B cell (primary cell): ENCODE results near the gene NSUN2. TPM values are rescaled to one million over a fixed set of nuclear protein-coding genes. Genes with fewer than 3 reads are reported as not detected.

Source experiments
- ATAC-seq: fragments of 200-7000 bp; cut with Tn5 transposase; one replicate; pipeline ENCODE4 v1.10.0; 2021; ENCODE audit warnings: low read depth, mild to moderate bottlenecking, moderate number of reproducible peaks, moderate library complexity
- CTCF ChIA-PET: fragments of 350-600 bp; sonication (Branson Sonifier 250); formaldehyde crosslinking; loops from one replicate; lab custom pipeline; 2021; ENCODE audit warnings: antibody characterized with exemption, inconsistent platforms; lab: Charles Lee
- POLR2A ChIA-PET: fragments of 350-600 bp; sonication (Branson Sonifier 250); formaldehyde crosslinking; loops from one replicate; lab custom pipeline; 2021; ENCODE audit warnings: antibody characterized with exemption; lab: Charles Lee
- DNase-seq: peaks from one replicate; pipeline ENCODE4 v3.0.0; 2013
- H2AFZ ChIP-seq: 2 replicates; pipeline ENCODE4 v1.6.1; 2012; ENCODE audit warnings: mild to moderate bottlenecking, low read depth, low read length; ENCODE audit not compliant: insufficient read depth, poor library complexity, severe bottlenecking
- H3K27ac ChIP-seq, 2 donors: 1 replicate in 1 of 2; 2 replicates in 1 of 2; pipeline ENCODE4 v1.5.1; 2012 to 2013; ENCODE audit warnings: low read length in 2 of 2, mild to moderate bottlenecking in 2 of 2, moderate library complexity in 1 of 2
- H3K27me3 ChIP-seq, 4 experiments: fragments of 200-600 bp in 1 of 4; sonication (generic) in 1 of 4; replicated peaks in 1 of 4; 1 replicate in 2 of 4; 2 replicates in 2 of 4; pipeline versions ENCODE4 v1.6.1 to v1.7.0; 2013 to 2016; ENCODE audit warnings: low read length in 3 of 4, mild to moderate bottlenecking in 2 of 4, mixed read lengths in 1 of 4, moderate library complexity in 1 of 4; ENCODE audit not compliant: insufficient read depth in 4 of 4, control insufficient read depth in 3 of 4; ENCODE audit errors: control extremely low read depth in 1 of 4
- H3K36me3 ChIP-seq, 2 experiments: replicated peaks in 1 of 2; 1 replicate in 1 of 2; 2 replicates in 1 of 2; pipeline versions ENCODE4 v1.6.1 to v1.7.1; 2013; ENCODE audit warnings: low read length in 1 of 2; ENCODE audit not compliant: insufficient read depth in 2 of 2, control insufficient read depth in 1 of 2; ENCODE audit errors: control extremely low read depth in 1 of 2, extremely low read depth in 1 of 2
- H3K4me1 ChIP-seq, 2 donors: fragments of 200-600 bp in 1 of 2; sonication (generic) in 1 of 2; 1 replicate in 1 of 2; 2 replicates in 1 of 2; pipeline versions ENCODE4 v1.5.1 to v1.6.1; 2013 to 2017; ENCODE audit warnings: low read length in 2 of 2; ENCODE audit not compliant: control insufficient read depth in 2 of 2, insufficient read depth in 2 of 2
- H3K4me2 ChIP-seq: replicated peaks from 2 replicates; pipeline ENCODE3; 2012; ENCODE audit warnings: mild to moderate bottlenecking, low read depth, low read length; ENCODE audit not compliant: poor library complexity, severe bottlenecking
- H3K4me3 ChIP-seq, 5 experiments: fragments of 200-600 bp in 1 of 5; sonication (generic) in 1 of 5; 1 replicate in 3 of 5; 2 replicates in 2 of 5; pipeline versions ENCODE4 v1.5.1 to v1.7.0; 2011 to 2016; ENCODE audit warnings: low read length in 4 of 5, mild to moderate bottlenecking in 4 of 5, low read depth in 2 of 5, control low read depth in 1 of 5, moderate library complexity in 1 of 5; ENCODE audit not compliant: insufficient read depth in 1 of 5; ENCODE audit errors: control extremely low read depth in 1 of 5, extremely low read depth in 1 of 5
- H3K79me2 ChIP-seq: fragments of 200-600 bp; sonication (generic); one replicate; pipeline ENCODE4 v1.6.0; 2016; ENCODE audit warnings: low read length; ENCODE audit not compliant: control insufficient read depth, insufficient read depth
- H3K9ac ChIP-seq: fragments of 200-600 bp; sonication (generic); 2 replicates; pipeline ENCODE4 v1.6.1; 2017; ENCODE audit warnings: mild to moderate bottlenecking, low read length, moderate library complexity
- H3K9me3 ChIP-seq, 3 donors: one replicate each; pipeline versions ENCODE4 v1.6.1 to v1.7.1; 2013; ENCODE audit warnings: low read length in 2 of 3; ENCODE audit not compliant: control insufficient read depth in 2 of 3, insufficient read depth in 1 of 3; ENCODE audit errors: control extremely low read depth in 1 of 3
- H4K20me1 ChIP-seq: 2 replicates; pipeline ENCODE4 v1.6.0; 2012; ENCODE audit warnings: mild to moderate bottlenecking, low read length; ENCODE audit not compliant: insufficient read depth, control insufficient read depth, poor library complexity, severe bottlenecking
- H3K27ac Mint-ChIP-seq: one replicate; pipeline ENCODE4 v1.8.0; 2021; ENCODE audit warnings: mixed read lengths
- H3K27me3 Mint-ChIP-seq: one replicate; pipeline ENCODE4 v1.8.0; 2021; ENCODE audit warnings: mixed read lengths
- H3K4me1 Mint-ChIP-seq: one replicate; pipeline ENCODE4 v1.8.0; 2021; ENCODE audit warnings: mixed read lengths
- H3K4me3 Mint-ChIP-seq: one replicate; pipeline ENCODE4 v1.8.0; 2021; ENCODE audit warnings: mixed read lengths
- H3K9me3 Mint-ChIP-seq: one replicate; pipeline ENCODE4 v1.8.0; 2022; ENCODE audit warnings: mixed read lengths; ENCODE audit not compliant: insufficient read depth
- CTCF ChIP-seq: fragments of 200-600 bp; IDR thresholded peaks from one replicate; pipeline ENCODE4 v1.8.0; 2022; ENCODE audit warnings: antibody characterized with exemption, mild to moderate bottlenecking
- EZH2 ChIP-seq: IDR thresholded peaks from 2 replicates; pipeline ENCODE4 v1.6.1; 2012; ENCODE audit warnings: borderline replicate concordance, low read depth, mild to moderate bottlenecking, moderate library complexity, low read length; ENCODE audit not compliant: insufficient read depth, poor library complexity, severe bottlenecking
- WGBS: methylation state at CpG from one replicate; pipeline ENCODE4 v1.1.5; 2013; ENCODE audit warnings: missing lambda C conversion rate; ENCODE audit not compliant: insufficient coverage; 5-methylcytosine and 5-hydroxymethylcytosine counted together
- intact Hi-C: fragments of 100-400 bp; cut with micrococcal nuclease; formaldehyde crosslinking; loops from one replicate; pipeline ENCODE4 v1.10.0; 2022
- polyA plus RNA-seq: library from polyadenylated mRNA; depleted of rRNA; stranded (reverse); fragments of >200 nt; gene quantifications from 2 replicates; pipeline ENCODE4 v1.2.3, GENCODE V29; 2012
- total RNA-seq, 2 donors: library from RNA; stranded (reverse); fragments of 120-200 nt in 1 of 2; gene quantifications; 1 replicate in 1 of 2; 2 replicates in 1 of 2; pipeline versions ENCODE4 v1.2.3 to v1.2.4, GENCODE V29; 2013 to 2022

NSUN2 gene
- total and polyA plus RNA-seq, 2 donors (not counting 1 experiment from before 2014, with no cell fraction given): 58.8 to 85.0 TPM

DNA sequence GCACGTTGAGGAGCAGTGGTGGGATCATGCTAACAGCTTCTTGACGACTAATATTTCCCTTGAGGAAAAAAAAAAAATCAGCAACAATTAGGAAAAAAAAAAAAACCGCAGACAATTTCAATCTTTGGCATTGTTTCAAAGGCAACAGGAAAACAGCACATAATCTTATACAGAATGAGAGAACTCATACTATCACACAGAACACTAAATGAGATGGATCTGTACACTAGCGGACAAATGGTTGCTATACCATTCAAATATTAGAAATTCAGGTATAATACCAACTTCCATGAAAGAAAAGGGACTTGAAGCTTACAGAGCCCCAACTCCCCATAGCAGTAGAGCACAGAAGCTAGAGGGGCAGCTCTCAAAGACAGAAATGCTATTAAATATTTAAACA, 9.6 kb downstream of the NSUN2 start:
- Histone ChIP-seq H2AFZ (no peak overlapping the region), H3K9me3 (peaks cover 3 to 11% (median 8%) of the 10 kb centered on the region in 3 donors), H3K9ac (no peak overlapping the region), H3K4me2 (no peak overlapping the region), H3K4me3 (no peak overlapping the region), H3K27me3 (no peaks in the 10 kb centered on the region), H3K4me1 (no peaks in the 10 kb centered on the region), H3K36me3 (peaks cover 14 to 76% of the 10 kb centered on the region in 2 experiments), H3K27ac (no peak overlapping the region), H4K20me1 (peaks cover 55% of the 10 kb centered on the region), H3K79me2 (peaks cover 87% of the 10 kb centered on the region)
- H3K27me3 Mint-ChIP-seq: no peaks in the 10 kb centered on the region
- ATAC-seq: no peak
- H3K9me3 Mint-ChIP-seq: peaks cover 6% of the 10 kb centered on the region
- intact Hi-C loops: no loop called here
- no peak overlapping the region for H3K27ac Mint-ChIP-seq
- no peak for DNase-seq
- POLR2A ChIA-PET: interaction anchor here (0.7 kb wide), 1 partner anchor 18 kb away, joined by 4 read pairs; no protein-coding TSS in a partner anchor
- 92% methylated on average over 2 of the region's 4 CpGs for WGBS
- H3K4me3 Mint-ChIP-seq: no peak overlapping the region
- H3K4me1 Mint-ChIP-seq: peaks cover 9% of the 10 kb centered on the region
- CTCF ChIA-PET: interaction anchor here (1.8 kb wide), 1 partner anchor 122 kb away, joined by 6 read pairs; no protein-coding TSS in a partner anchor
- TF ChIP-seq CTCF (no peak), EZH2 (no peak)

DNA sequence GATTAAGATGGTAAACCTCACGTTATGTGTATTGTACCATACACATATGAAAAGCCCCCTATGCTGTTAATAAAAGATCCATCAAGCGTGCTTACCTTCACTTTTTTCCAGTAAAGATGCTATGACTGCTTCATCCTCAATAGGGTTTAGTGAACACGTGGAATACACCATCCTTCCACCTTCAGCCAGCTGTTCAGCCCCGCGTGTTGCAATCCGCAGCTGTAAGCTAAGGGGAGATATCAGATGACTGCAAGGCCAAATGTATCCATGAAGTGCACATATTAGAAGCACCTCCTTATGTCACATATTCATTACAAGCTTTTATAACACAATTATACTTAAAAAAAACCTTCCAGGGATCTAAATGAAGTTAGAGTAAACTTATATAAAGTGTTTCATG, 16.2 kb downstream of the NSUN2 start:
- WGBS: no CpG with 5 or more reads among the region's 6 CpGs
- Mint-ChIP-seq H3K4me3 (no peak overlapping the region), H3K4me1 (peaks cover 6% of the 10 kb centered on the region), H3K9me3 (no peaks in the 10 kb centered on the region), H3K27me3 (no peaks in the 10 kb centered on the region), H3K27ac (no peak overlapping the region)
- Histone ChIP-seq H3K4me2 (no peak overlapping the region), H3K79me2 (peaks cover 65% of the 10 kb centered on the region), H3K27ac (no peak overlapping the region), H3K27me3 (no peaks in the 10 kb centered on the region), H2AFZ (no peak overlapping the region), H3K4me1 (no peaks in the 10 kb centered on the region), H3K9me3 (no peaks in the 10 kb centered on the region), H3K9ac (no peak overlapping the region), H3K4me3 (no peak overlapping the region), H4K20me1 (peaks cover 66% of the 10 kb centered on the region), H3K36me3 (peaks cover 3 to 83% of the 10 kb centered on the region in 2 experiments)
- ATAC-seq (no peak), DNase-seq (no peak)
- TF ChIP-seq EZH2: no peak
- TF ChIP-seq CTCF: no peak
- CTCF ChIA-PET: interaction anchor here (1.2 kb wide), 1 partner anchor 129 kb away, joined by 4 read pairs; no protein-coding TSS in a partner anchor
- POLR2A ChIA-PET: no interaction called here
- intact Hi-C loops: no loop called here
